ENCODE results near the gene GALNT10. TPM values are rescaled to one million over a fixed set of nuclear protein-coding genes. Genes with fewer than 3 reads are reported as not detected.

Gene GALNT10
- total and polyA plus RNA-seq, 9 of the 15 experiments (the other 6 are each of a cell fraction or from before 2014, with no cell fraction given), result 4.6 to 37.1 (median 13.3) TPM

GRCh38 chr5:154190595-154191304 is at the start of gene GALNT10 (continued):
- TF ChIP-seq ATF4 (CRISPR knock-in tag; IDR thresholded peaks at IDR 0.05), result no peak
- TF ChIP-seq HDAC6 (IDR thresholded peaks at IDR 0.05; ENCODE audit: low read depth, low read length), result no peak
- TF ChIP-seq WHSC1 (IDR thresholded peaks at IDR 0.05; ENCODE audit: low read length), result no peak
- TF ChIP-seq VEZF1 (CRISPR knock-in tag; IDR thresholded peaks at IDR 0.05), result peak; percentile 65
- no peak for TF ChIP-seq ZBTB9 (CRISPR knock-in tag; IDR thresholded peaks at IDR 0.05)
- no peak for TF ChIP-seq E4F1 (CRISPR knock-in tag; IDR thresholded peaks at IDR 0.05; ENCODE audit: borderline replicate concordance)
- no peak for TF ChIP-seq HMBOX1 (IDR thresholded peaks at IDR 0.05)
- no peak for TF ChIP-seq IFI16 (CRISPR knock-in tag; IDR thresholded peaks at IDR 0.05)
- TF ChIP-seq GTF3C2 (IDR thresholded peaks at IDR 0.05; ENCODE audit: borderline replicate concordance, extremely low read depth, insufficient read length), result no peak
- peak; percentile 15; the same call in 1 of the 2 replicates for TF ChIP-seq ETS1 (conservative IDR thresholded peaks at IDR 0.05; ENCODE audit: control insufficient read depth, low read depth, low read length)
- no peak for TF ChIP-seq MLLT1 (IDR thresholded peaks at IDR 0.05)

Data from K562 (cell line).